ENCODE measurements around the gene THAP11. TPM values are rescaled to one million over a fixed set of nuclear protein-coding genes. Genes with fewer than 3 reads are reported as not detected.

Gene THAP11
- total and polyA plus RNA-seq, 2 of the 13 experiments (the other 11 are each of a cell fraction or from before 2014, with no cell fraction given), result 44.2 to 53.4 TPM

- no peak for TF ChIP-seq IKZF5 (CRISPR knock-in tag; IDR thresholded peaks at IDR 0.05)
- no peak for TF ChIP-seq MED8 (CRISPR knock-in tag; IDR thresholded peaks at IDR 0.05; ENCODE audit: insufficient replicate concordance)
- TF ChIP-seq FOXC1 (CRISPR knock-in tag; IDR thresholded peaks at IDR 0.05; ENCODE audit: borderline replicate concordance), result no peak
- no peak for TF ChIP-seq ZNF646 (CRISPR knock-in tag; IDR thresholded peaks at IDR 0.05)
- no peak for TF ChIP-seq THYN1 (CRISPR knock-in tag; IDR thresholded peaks at IDR 0.05; ENCODE audit: borderline replicate concordance, low read depth)
- no peak for TF ChIP-seq ZNF343 (CRISPR knock-in tag; IDR thresholded peaks at IDR 0.05)
- TF ChIP-seq, protein P1, sequence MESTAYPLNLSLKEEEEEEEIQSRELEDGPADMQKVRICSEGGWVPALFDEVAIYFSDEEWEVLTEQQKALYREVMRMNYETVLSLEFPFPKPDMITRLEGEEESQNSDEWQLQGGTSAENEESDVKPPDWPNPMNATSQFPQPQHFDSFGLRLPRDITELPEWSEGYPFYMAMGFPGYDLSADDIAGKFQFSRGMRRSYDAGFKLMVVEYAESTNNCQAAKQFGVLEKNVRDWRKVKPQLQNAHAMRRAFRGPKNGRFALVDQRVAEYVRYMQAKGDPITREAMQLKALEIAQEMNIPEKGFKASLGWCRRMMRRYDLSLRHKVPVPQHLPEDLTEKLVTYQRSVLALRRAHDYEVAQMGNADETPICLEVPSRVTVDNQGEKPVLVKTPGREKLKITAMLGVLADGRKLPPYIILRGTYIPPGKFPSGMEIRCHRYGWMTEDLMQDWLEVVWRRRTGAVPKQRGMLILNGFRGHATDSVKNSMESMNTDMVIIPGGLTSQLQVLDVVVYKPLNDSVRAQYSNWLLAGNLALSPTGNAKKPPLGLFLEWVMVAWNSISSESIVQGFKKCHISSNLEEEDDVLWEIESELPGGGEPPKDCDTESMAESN (CRISPR knock-in tag; conservative IDR thresholded peaks at IDR 0.05), result 0 out of 2 replicates have a peak, but pooled peaks have one; percentile 36
- TF ChIP-seq REPIN1 (CRISPR knock-in tag; IDR thresholded peaks at IDR 0.05; ENCODE audit: borderline replicate concordance, low read depth), result no peak
- TF ChIP-seq, protein P2, sequence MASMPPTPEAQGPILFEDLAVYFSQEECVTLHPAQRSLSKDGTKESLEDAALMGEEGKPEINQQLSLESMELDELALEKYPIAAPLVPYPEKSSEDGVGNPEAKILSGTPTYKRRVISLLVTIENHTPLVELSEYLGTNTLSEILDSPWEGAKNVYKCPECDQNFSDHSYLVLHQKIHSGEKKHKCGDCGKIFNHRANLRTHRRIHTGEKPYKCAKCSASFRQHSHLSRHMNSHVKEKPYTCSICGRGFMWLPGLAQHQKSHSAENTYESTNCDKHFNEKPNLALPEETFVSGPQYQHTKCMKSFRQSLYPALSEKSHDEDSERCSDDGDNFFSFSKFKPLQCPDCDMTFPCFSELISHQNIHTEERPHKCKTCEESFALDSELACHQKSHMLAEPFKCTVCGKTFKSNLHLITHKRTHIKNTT (CRISPR knock-in tag; IDR thresholded peaks at IDR 0.05), result no peak
- TF ChIP-seq RNF2 (conservative IDR thresholded peaks at IDR 0.05; ENCODE audit: low read depth), result no peak
- TF ChIP-seq U2AF1 (optimal IDR thresholded peaks at IDR 0.05; ENCODE audit: low read depth, low read length), result no peak
- TF ChIP-seq MEIS2 (CRISPR knock-in tag; IDR thresholded peaks at IDR 0.05), result 0 out of 2 replicates have a peak, but pooled peaks have one; percentile 21
- TF ChIP-seq KDM1A (CRISPR knock-in tag; IDR thresholded peaks at IDR 0.05), result no peak
- no peak for TF ChIP-seq ZNF350 (CRISPR knock-in tag; IDR thresholded peaks at IDR 0.05; ENCODE audit: borderline replicate concordance, low read depth)
- TF ChIP-seq MIER3 (CRISPR knock-in tag; IDR thresholded peaks at IDR 0.05; ENCODE audit: borderline replicate concordance), result peak; percentile 89; the same call in 1 of the 2 replicates
- TF ChIP-seq PCBP1 (IDR thresholded peaks at IDR 0.05; ENCODE audit: borderline replicate concordance, low read depth, low read length), result no peak
- TF ChIP-seq DPF2 (CRISPR knock-in tag; IDR thresholded peaks at IDR 0.05; ENCODE audit: borderline replicate concordance, low read depth), result no peak
- peak in 1 of 2 experiments; percentile 24; a peak in 2 of 4 replicates for TF ChIP-seq MAFK (conservative IDR thresholded peaks at IDR 0.05 in 1 of 2, IDR thresholded peaks at IDR 0.05 in 1 of 2; ENCODE audit: low read length in 2 of 2)
Observed at GRCh38 chr16:67857547-67858233, 15.6 kb downstream of the THAP11 start (continued).

Data from HepG2 (cell line).